Measurements from ENCODE around the gene DIAPH2.

The DIAPH2 gene

GRCh38 chrX:97167333-97167732, 482.7 kb downstream of the DIAPH2 start:
- POLR2A ChIA-PET (ENCODE audit: low non-redundant PET): no interaction called here
- no peak for DNase-seq (ENCODE audit: low spot score)
- no peak overlapping the region for H3K27ac ChIP-seq
- no peak for TF ChIP-seq CTCF (conservative IDR thresholded peaks at IDR 0.05; ENCODE audit: low read depth)
- CTCF ChIA-PET: no interaction called here

- ChIA-PET POLR2A (ENCODE audit: low non-redundant PET) (no interaction called here), CTCF (no interaction called here)
- H3K27ac ChIP-seq: no peak overlapping the region
- DNase-seq (ENCODE audit: low spot score): no peak
- no peak for TF ChIP-seq CTCF (conservative IDR thresholded peaks at IDR 0.05; ENCODE audit: low read depth)
These were observed 484.0 kb downstream of the DIAPH2 start for GRCh38 chrX:97168646-97169045.

GRCh38 chrX:97175147-97175546, 490.5 kb downstream of the DIAPH2 start:
- ChIA-PET POLR2A (ENCODE audit: low non-redundant PET) (no interaction called here), CTCF (no interaction called here)
- no peak for DNase-seq (ENCODE audit: low spot score)
- TF ChIP-seq CTCF (conservative IDR thresholded peaks at IDR 0.05; ENCODE audit: low read depth): no peak
- no peak overlapping the region for H3K27ac ChIP-seq

GRCh38 chrX:97189668-97190067, 505.0 kb downstream of the DIAPH2 start:
- CTCF ChIA-PET: no interaction called here
- POLR2A ChIA-PET (ENCODE audit: low non-redundant PET): no interaction called here
- no peak for TF ChIP-seq CTCF (conservative IDR thresholded peaks at IDR 0.05; ENCODE audit: low read depth)
- no peak overlapping the region for H3K27ac ChIP-seq
- no peak for DNase-seq (ENCODE audit: low spot score)

GRCh38 chrX:97199501-97199900, 514.9 kb downstream of the DIAPH2 start:
- CTCF ChIA-PET: no interaction called here
- H3K27ac ChIP-seq: no peak overlapping the region
- TF ChIP-seq CTCF (conservative IDR thresholded peaks at IDR 0.05; ENCODE audit: low read depth): no peak
- POLR2A ChIA-PET (ENCODE audit: low non-redundant PET): no interaction called here
- no peak for DNase-seq (ENCODE audit: low spot score)

GRCh38 chrX:97200454-97200853, 515.8 kb downstream of the DIAPH2 start:
- H3K27ac ChIP-seq: no peak overlapping the region
- ChIA-PET CTCF (no interaction called here), POLR2A (ENCODE audit: low non-redundant PET) (no interaction called here)
- no peak for DNase-seq (ENCODE audit: low spot score)
- no peak for TF ChIP-seq CTCF (conservative IDR thresholded peaks at IDR 0.05; ENCODE audit: low read depth)

- DNase-seq (ENCODE audit: low spot score): no peak
- TF ChIP-seq CTCF (conservative IDR thresholded peaks at IDR 0.05; ENCODE audit: low read depth): no peak
- ChIA-PET POLR2A (ENCODE audit: low non-redundant PET) (no interaction called here), CTCF (no interaction called here)
- H3K27ac ChIP-seq: no peak overlapping the region
These were observed 525.9 kb downstream of the DIAPH2 start for GRCh38 chrX:97210501-97210900.
